SKM-1 (cell line): ENCODE results near the gene BBS1.
"Not testable (repeated sequence)": the region's sequence is repeated elsewhere in the genome, so short reads cannot be mapped to it uniquely, and the experiment has no call there.

Experiments used
- DNase-seq: peaks from one replicate; lab custom pipeline; 2025; ENCODE audit not compliant: unreplicated experiment; lab: John Stamatoyannopoulos, UW

Gene BBS1

GRCh38 chr11:66510271-66510989 lies at the start of gene BBS1:
TSS of gene BBS1 (plus strand) at chr11:66510635. CDS start at chr11:66510660, 25 bp downstream.
- peak; percentile 46 for DNase-seq

GRCh38 chr11:66462010-66462409 lies 48.4 kb upstream of the BBS1 start:
- DNase-seq, result no peak

- DNase-seq, result no peak
Observed at GRCh38 chr11:66462911-66463310, 47.5 kb upstream of the BBS1 start.

GRCh38 chr11:66464116-66464515 lies 46.3 kb upstream of the BBS1 start:
- DNase-seq, result not testable (repeated sequence)

- DNase-seq, result no peak
Observed at GRCh38 chr11:66464916-66465315, 45.5 kb upstream of the BBS1 start.

GRCh38 chr11:66465373-66466224 lies 44.8 kb upstream of the BBS1 start:
- DNase-seq, result no peak

- peak; percentile 76 for DNase-seq
Observed at GRCh38 chr11:66466225-66467033, 44.0 kb upstream of the BBS1 start, which contains the start of gene PELI3. TSS of gene PELI3 (plus strand) at chr11:66466905. CDS start at chr11:66468129, 1,224 bp downstream.

GRCh38 chr11:66467034-66467659 lies 43.3 kb upstream of the BBS1 start:
- DNase-seq, result no peak

- DNase-seq, result peak; percentile 51
Observed at GRCh38 chr11:66467756-66468155, 42.7 kb upstream of the BBS1 start.

- no peak for DNase-seq
Observed at GRCh38 chr11:66468691-66469090, 41.7 kb upstream of the BBS1 start.

GRCh38 chr11:66469441-66469840 lies 41.0 kb upstream of the BBS1 start:
- no peak for DNase-seq

GRCh38 chr11:66470015-66470414 lies 40.4 kb upstream of the BBS1 start:
- DNase-seq, result no peak

GRCh38 chr11:66471142-66471541 lies 39.3 kb upstream of the BBS1 start:
- no peak for DNase-seq

- DNase-seq, result no peak
Observed at GRCh38 chr11:66472054-66472453, 38.4 kb upstream of the BBS1 start.

GRCh38 chr11:66473167-66473566 lies 37.3 kb upstream of the BBS1 start:
- no peak for DNase-seq

- DNase-seq, result no peak
Observed at GRCh38 chr11:66473608-66474515, 36.6 kb upstream of the BBS1 start.

GRCh38 chr11:66475349-66476172 lies 34.9 kb upstream of the BBS1 start:
- no peak for DNase-seq

GRCh38 chr11:66476173-66476840 lies 34.1 kb upstream of the BBS1 start:
- DNase-seq, result no peak
